ENCODE results near the gene PPP2R5C. TPM values are rescaled to one million over a fixed set of nuclear protein-coding genes. Genes with fewer than 3 reads are reported as not detected.

PPP2R5C gene
- total and polyA plus RNA-seq, 2 of the 8 experiments (the other 6 are each of a cell fraction or from before 2014, with no cell fraction given): 49.6 to 95.9 TPM

DNA sequence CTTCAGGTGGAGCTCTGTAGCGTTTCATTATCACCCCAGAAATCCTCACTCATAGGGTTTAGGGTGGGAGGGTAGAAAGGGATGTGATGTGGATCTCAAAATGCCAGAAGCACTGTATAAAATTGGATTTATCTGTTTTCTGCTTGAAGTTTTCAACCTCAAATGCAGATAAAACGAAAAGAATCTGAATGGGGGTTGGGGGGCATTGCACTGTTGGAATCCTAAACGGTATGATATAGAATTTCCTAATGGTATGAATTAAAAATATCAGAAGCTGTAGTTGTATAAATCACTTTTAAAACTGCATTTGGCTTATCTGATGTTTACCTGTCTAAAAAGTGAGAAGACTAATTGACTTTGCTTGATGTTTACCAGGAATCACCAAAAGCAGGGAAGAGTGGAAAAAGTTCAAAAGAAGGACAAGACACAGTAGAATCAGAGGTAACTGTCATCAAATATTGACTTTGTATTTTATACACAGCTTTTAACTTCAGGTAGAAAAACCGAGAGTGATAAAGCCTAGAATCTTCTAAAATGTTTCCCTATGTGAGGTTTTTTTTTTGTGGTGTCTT, 1.1 kb downstream of the PPP2R5C start (continued):
- TF ChIP-seq YY1 (IDR thresholded peaks at IDR 0.05; ENCODE audit: low read depth, low read length) (no peak), SIRT6 (IDR thresholded peaks at IDR 0.05; ENCODE audit: low read length) (no peak), SIX5 (IDR thresholded peaks at IDR 0.05; ENCODE audit: low read depth, low read length) (no peak), SP4 (IDR thresholded peaks at IDR 0.05; ENCODE audit: low read length) (no peak), EGR1 (IDR thresholded peaks at IDR 0.05; ENCODE audit: borderline replicate concordance, low read depth, low read length) (no peak), SP2 (IDR thresholded peaks at IDR 0.05; ENCODE audit: low read length) (no peak), CEBPB (IDR thresholded peaks at IDR 0.05; ENCODE audit: low read depth, low read length) (no peak)
